ENCODE measurements around the gene CRHR1.

Gene CRHR1

GRCh38 chr17:45791041-45791582 lies 7.0 kb downstream of the CRHR1 start:
- DNase-seq (ENCODE audit: extremely low read depth, low read depth), result no peak
- no peak for TF ChIP-seq CTCF (IDR thresholded peaks at IDR 0.05; ENCODE audit: low read depth, low read length)

- no peak for TF ChIP-seq CTCF (IDR thresholded peaks at IDR 0.05; ENCODE audit: low read depth, low read length)
These were observed 7.8 kb downstream of the CRHR1 start for GRCh38 chr17:45791935-45792334.

GRCh38 chr17:45792437-45792836 lies 8.3 kb downstream of the CRHR1 start:
- TF ChIP-seq CTCF (IDR thresholded peaks at IDR 0.05; ENCODE audit: low read depth, low read length), result no peak
- DNase-seq (ENCODE audit: extremely low read depth, low read depth), result no peak

More at GRCh38 chr17:45791935-45792334, 7.8 kb downstream of the CRHR1 start:
- no peak for DNase-seq (ENCODE audit: extremely low read depth, low read depth)

GRCh38 chr17:45792995-45793755 lies 9.1 kb downstream of the CRHR1 start:
- no peak for TF ChIP-seq CTCF (IDR thresholded peaks at IDR 0.05; ENCODE audit: low read depth, low read length)
- DNase-seq (ENCODE audit: extremely low read depth, low read depth), result no peak

GRCh38 chr17:45793999-45794540 lies 9.9 kb downstream of the CRHR1 start:
- TF ChIP-seq CTCF (IDR thresholded peaks at IDR 0.05; ENCODE audit: low read depth, low read length), result no peak
- DNase-seq (ENCODE audit: extremely low read depth, low read depth), result no peak

- no peak for TF ChIP-seq CTCF (IDR thresholded peaks at IDR 0.05; ENCODE audit: low read depth, low read length)
- no peak for DNase-seq (ENCODE audit: extremely low read depth, low read depth)
These were observed 10.7 kb downstream of the CRHR1 start for GRCh38 chr17:45794840-45795239.

GRCh38 chr17:45800816-45801215 lies 16.7 kb downstream of the CRHR1 start:
- TF ChIP-seq CTCF (IDR thresholded peaks at IDR 0.05; ENCODE audit: low read depth, low read length), result no peak
- DNase-seq (ENCODE audit: extremely low read depth, low read depth), result no peak
